Measurements from ENCODE around the gene ZDHHC18. TPM values are rescaled to one million over a fixed set of nuclear protein-coding genes. Genes with fewer than 3 reads are reported as not detected.
"Not testable (repeated sequence)": the region's sequence is repeated elsewhere in the genome, so short reads cannot be mapped to it uniquely, and the experiment has no call there.

The ZDHHC18 gene
- total and polyA plus RNA-seq, 5 donors = 11.8 to 14.4 (median 12.6) TPM

DNA sequence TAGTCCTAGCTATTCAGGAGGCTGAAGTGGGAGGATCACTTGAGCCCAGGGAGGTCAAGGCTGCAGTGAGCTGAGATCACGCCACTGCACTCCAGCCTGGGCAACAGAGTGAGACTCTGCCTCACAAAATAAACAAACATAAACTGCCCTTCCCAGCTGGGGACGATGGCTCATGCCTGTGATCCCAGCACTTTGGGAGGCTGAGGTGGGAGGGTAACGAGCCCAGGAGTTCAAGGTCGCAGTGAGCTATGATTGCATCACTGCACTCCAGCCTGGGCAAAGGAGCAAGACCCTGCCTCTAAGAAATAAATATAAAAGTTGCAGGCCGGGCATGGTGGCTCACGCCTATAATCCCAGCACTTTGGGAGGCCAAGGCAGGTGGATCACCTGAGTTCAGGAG lies 55.1 kb downstream of the ZDHHC18 start:
- DNase-seq; H3K9me3 ChIP-seq (ENCODE audit: control insufficient read depth, low read length); H3K27ac ChIP-seq (ENCODE audit: low read length); H3K4me3 ChIP-seq (ENCODE audit: low read length); H3K4me1 ChIP-seq (ENCODE audit: control insufficient read depth, insufficient read depth, low read length); intact Hi-C loops (cut with DNase I); H3K27me3 ChIP-seq (ENCODE audit: control insufficient read depth, insufficient read depth); ATAC-seq: not testable (repeated sequence)
- 90% methylated on average over 6 of the region's 6 CpGs for WGBS

DNA sequence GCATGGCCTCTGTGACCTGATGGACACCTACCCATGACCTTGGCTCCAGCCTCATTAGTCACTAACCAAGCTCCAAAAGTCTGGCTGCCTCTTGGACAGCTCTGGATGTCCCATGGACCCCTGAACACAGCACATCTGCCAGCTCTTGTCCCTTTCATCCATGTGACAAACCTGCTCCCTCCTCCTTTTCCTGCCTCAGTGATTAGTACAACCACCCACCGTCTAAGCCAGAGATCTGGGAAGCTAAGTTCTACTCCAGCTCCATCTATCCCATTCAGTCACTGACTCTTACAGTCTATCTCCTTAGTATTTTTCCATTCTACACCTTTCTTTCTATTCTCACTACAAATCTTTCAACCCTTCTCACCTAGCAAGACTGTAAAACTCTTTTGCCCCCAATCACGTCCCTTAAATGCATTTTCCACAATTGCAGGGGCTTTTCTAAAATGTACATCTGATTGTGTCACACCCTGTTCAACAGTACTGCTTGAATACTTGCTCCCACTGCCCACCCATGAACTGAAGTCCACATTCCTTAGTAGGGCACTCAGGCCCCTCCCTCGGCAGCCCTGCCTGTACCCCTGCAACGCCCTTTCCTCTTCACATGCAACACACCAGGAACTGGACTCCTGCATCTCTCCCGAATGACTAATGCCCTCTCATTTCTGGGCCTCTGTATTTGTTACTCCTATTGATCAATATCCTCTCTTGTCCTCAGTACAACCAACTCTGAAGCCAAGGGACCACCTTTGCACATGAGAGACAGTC lies 56.4 kb downstream of the ZDHHC18 start:
- H3K4me1 ChIP-seq (ENCODE audit: control insufficient read depth, insufficient read depth, low read length) = no peaks in the 10 kb centered on the region
- 87% methylated on average over 5 of the region's 5 CpGs for WGBS
- no peaks in the 10 kb centered on the region for H3K9me3 ChIP-seq (ENCODE audit: control insufficient read depth, low read length)
- ATAC-seq = no peak
- intact Hi-C loops (cut with DNase I) = no loop called here
- DNase-seq = no peak
- H3K27me3 ChIP-seq (ENCODE audit: control insufficient read depth, insufficient read depth) = no peaks in the 10 kb centered on the region
- no peak overlapping the region for H3K4me3 ChIP-seq (ENCODE audit: low read length)
- H3K27ac ChIP-seq (ENCODE audit: low read length) = no peak overlapping the region

- DNase-seq (no peak), ATAC-seq (no peak)
- WGBS = 81% methylated on average over 1 of the region's 1 CpG
- Histone ChIP-seq H3K9me3 (ENCODE audit: control insufficient read depth, low read length) (no peaks in the 10 kb centered on the region), H3K27me3 (ENCODE audit: control insufficient read depth, insufficient read depth) (no peaks in the 10 kb centered on the region), H3K27ac (ENCODE audit: low read length) (no peak overlapping the region), H3K4me3 (ENCODE audit: low read length) (no peak overlapping the region), H3K4me1 (ENCODE audit: control insufficient read depth, insufficient read depth, low read length) (no peaks in the 10 kb centered on the region)
- intact Hi-C loops (cut with DNase I) = no loop called here
These were observed 60.6 kb downstream of the ZDHHC18 start for GRCh38 chr1:26887125-26887524.

DNA sequence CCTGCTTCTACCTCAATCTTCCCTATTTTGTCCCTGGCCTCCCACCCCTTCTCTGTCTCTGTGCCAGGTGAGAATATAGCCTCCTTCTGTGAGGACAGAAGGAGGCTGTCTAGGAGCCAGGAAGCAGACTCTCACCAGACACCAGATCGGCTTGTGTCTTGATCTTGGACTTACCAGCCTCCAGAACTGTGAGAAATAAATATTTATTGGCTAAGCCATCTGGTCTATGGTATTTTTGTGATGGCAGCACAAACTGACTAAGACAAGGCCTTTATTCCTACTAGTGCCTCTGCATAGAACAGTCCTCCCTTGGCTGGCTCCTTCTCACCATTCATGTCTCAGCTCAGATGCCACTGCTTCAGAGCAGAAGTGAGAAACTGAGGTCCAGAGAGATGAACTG lies 61.7 kb downstream of the ZDHHC18 start:
- H3K4me3 ChIP-seq (ENCODE audit: low read length) = no peak overlapping the region
- no peak for ATAC-seq
- no peaks in the 10 kb centered on the region for H3K27me3 ChIP-seq (ENCODE audit: control insufficient read depth, insufficient read depth)
- no peak for DNase-seq
- H3K9me3 ChIP-seq (ENCODE audit: control insufficient read depth, low read length) = no peaks in the 10 kb centered on the region
- no peaks in the 10 kb centered on the region for H3K4me1 ChIP-seq (ENCODE audit: control insufficient read depth, insufficient read depth, low read length)
- intact Hi-C loops (cut with DNase I) = no loop called here
- no peak overlapping the region for H3K27ac ChIP-seq (ENCODE audit: low read length)
- WGBS = 94% methylated on average over 1 of the region's 1 CpG

DNA sequence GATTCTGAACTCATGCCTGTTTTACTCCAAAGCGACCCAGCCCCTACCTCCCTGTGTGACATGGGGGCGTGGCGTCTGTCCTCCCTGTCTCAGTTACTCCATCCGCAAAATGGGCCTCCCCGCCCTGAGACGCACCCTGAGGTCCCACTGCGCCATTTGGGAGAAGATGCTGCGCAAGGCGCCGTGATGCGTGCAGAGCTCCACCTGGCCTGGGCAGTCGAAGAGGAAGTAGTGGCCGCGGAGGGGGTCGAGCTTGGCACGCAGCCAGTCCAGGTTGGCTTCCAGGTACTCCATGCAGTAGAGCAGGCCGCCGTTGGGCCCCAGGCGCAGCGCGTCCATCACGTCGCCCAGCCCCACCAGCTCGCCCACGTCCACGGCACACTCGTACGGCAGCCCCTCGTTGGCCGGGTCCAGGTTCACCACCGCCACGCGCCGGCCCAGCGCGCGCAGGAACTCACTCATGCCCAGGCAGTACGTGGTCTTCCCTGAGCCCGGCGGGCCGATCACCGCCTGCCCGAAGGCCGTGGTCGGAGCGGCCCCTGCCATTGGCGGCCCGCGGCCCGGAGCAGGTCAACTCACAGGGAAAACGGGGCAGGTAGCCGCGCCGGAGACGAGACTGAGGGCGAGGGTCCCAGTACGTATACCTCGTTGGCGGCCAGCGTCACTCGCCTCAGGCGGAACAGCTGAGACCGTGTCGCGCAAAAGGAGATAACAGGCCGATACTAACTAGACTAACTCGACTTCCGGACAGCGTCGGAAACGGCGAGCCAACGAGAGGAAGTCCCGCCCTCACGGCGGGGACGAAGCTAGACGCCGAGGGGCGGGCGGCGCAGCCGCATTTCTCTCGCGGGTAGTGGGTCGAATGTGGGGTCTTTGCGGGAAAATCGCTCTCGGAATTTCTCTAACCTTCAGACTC lies 63.3 kb downstream of the ZDHHC18 start, which contains the start of gene GPN2:
Gene GPN2 (minus strand): TSS at position 733 of the 916 bp plus-strand sequence. CDS start 187 bp downstream, at position 546.
- no peaks in the 10 kb centered on the region for H3K9me3 ChIP-seq (ENCODE audit: control insufficient read depth, low read length)
- peak within 1 kb of the TSS; percentile 74 for H3K4me3 ChIP-seq (ENCODE audit: low read length)
- H3K4me1 ChIP-seq (ENCODE audit: control insufficient read depth, insufficient read depth, low read length) = no peaks in the 10 kb centered on the region
- H3K27ac ChIP-seq (ENCODE audit: low read length) = peak within 1 kb of the TSS; percentile 89
- ATAC-seq (peak; percentile 94), DNase-seq (peak; percentile 77 to 92 (median 92))
- WGBS = 1% methylated on average over 89 of the region's 89 CpGs
- H3K27me3 ChIP-seq (ENCODE audit: control insufficient read depth, insufficient read depth) = no peaks in the 10 kb centered on the region
- intact Hi-C loops (cut with DNase I) = no loop called here

DNA sequence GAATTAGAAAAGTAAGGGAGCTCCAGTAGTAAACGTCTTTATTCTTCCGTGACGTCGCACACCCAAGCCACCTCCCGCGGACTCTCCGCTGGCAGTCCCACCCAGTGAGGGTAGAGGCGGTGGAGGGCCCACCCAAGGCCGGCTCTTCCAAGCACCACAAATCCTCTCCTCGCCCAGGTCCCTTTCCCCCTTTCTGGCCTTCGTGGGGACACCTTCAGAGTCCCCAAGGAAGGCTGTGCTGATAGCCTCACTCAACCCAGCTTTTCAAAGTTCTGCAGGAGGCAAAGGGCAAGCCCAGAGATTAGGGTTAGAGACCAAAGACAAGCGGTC lies 63.9 kb downstream of the ZDHHC18 start:
- peak overlapping the region; percentile 87 for H3K27ac ChIP-seq (ENCODE audit: low read length)
- no peaks in the 10 kb centered on the region for H3K27me3 ChIP-seq (ENCODE audit: control insufficient read depth, insufficient read depth)
- intact Hi-C loops (cut with DNase I) = no loop called here
- peak overlapping the region; percentile 74 for H3K4me3 ChIP-seq (ENCODE audit: low read length)
- peak; percentile 51 to 70 for ATAC-seq
- H3K4me1 ChIP-seq (ENCODE audit: control insufficient read depth, insufficient read depth, low read length) = no peaks in the 10 kb centered on the region
- no peak for DNase-seq
- WGBS = 2% methylated on average over 12 of the region's 12 CpGs
- H3K9me3 ChIP-seq (ENCODE audit: control insufficient read depth, low read length) = no peaks in the 10 kb centered on the region

GRCh38 chr1:26894263-26894662 lies 67.8 kb downstream of the ZDHHC18 start:
- Histone ChIP-seq H3K27ac (ENCODE audit: low read length) (no peak overlapping the region), H3K4me1 (ENCODE audit: control insufficient read depth, insufficient read depth, low read length) (no peaks in the 10 kb centered on the region), H3K9me3 (ENCODE audit: control insufficient read depth, low read length) (no peaks in the 10 kb centered on the region), H3K4me3 (ENCODE audit: low read length) (no peak overlapping the region), H3K27me3 (ENCODE audit: control insufficient read depth, insufficient read depth) (no peaks in the 10 kb centered on the region)
- ATAC-seq = no peak
- WGBS = 95% methylated on average over 13 of the region's 13 CpGs
- no peak for DNase-seq
- intact Hi-C loops (cut with DNase I) = no loop called here

DNA sequence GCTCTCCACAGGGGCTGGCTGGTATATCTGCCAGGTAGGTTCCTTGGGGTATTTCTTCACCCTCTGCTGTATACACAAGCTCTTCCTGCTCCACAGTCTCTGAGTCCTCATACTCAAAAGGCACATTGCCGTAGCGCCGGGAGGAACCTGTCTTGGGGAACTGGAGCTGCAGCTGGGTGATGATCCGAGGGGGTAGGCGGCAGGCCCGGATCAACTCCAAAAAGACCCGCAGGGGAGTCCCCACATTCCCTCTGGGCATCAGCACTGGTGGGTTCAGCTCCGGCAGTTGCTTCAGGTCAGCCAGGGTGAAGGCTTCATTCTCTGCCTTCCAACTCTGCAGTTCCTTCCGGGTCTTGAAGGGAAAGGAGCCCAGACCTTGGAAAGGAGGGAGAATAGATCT lies 70.9 kb downstream of the ZDHHC18 start:
- intact Hi-C loops (cut with DNase I) = no loop called here
- H3K27ac ChIP-seq (ENCODE audit: low read length) = no peak overlapping the region
- H3K9me3 ChIP-seq (ENCODE audit: control insufficient read depth, low read length) = no peaks in the 10 kb centered on the region
- peaks cover 2% of the 10 kb centered on the region for H3K4me1 ChIP-seq (ENCODE audit: control insufficient read depth, insufficient read depth, low read length)
- DNase-seq = no peak
- H3K27me3 ChIP-seq (ENCODE audit: control insufficient read depth, insufficient read depth) = no peaks in the 10 kb centered on the region
- ATAC-seq = no peak
- H3K4me3 ChIP-seq (ENCODE audit: low read length) = no peak overlapping the region
- WGBS = 93% methylated on average over 9 of the region's 9 CpGs

GRCh38 chr1:26900001-26900814 lies 73.7 kb downstream of the ZDHHC18 start, which contains the start of gene GPATCH3:
TSS of gene GPATCH3 (minus strand) at chr1:26900467. CDS start at chr1:26900442, 25 bp downstream.
- WGBS = under 1% methylated on average over 50 of the region's 50 CpGs
- intact Hi-C loops (cut with DNase I) = no loop called here
- peak; percentile 94 to 98 (median 96) for DNase-seq
- Histone ChIP-seq H3K4me3 (ENCODE audit: low read length) (peak within 1 kb of the TSS; percentile 97), H3K27me3 (ENCODE audit: control insufficient read depth, insufficient read depth) (no peaks in the 10 kb centered on the region), H3K27ac (ENCODE audit: low read length) (peak within 1 kb of the TSS; percentile 87), H3K9me3 (ENCODE audit: control insufficient read depth, low read length) (no peaks in the 10 kb centered on the region), H3K4me1 (ENCODE audit: control insufficient read depth, insufficient read depth, low read length) (peaks cover 2% of the 10 kb centered on the region)
- peak; percentile 91 to 93 for ATAC-seq

- WGBS = 65% methylated on average over 18 of the region's 18 CpGs
- ATAC-seq (no peak), DNase-seq (no peak)
- peak overlapping the region; percentile 97 for H3K4me3 ChIP-seq (ENCODE audit: low read length)
- peak overlapping the region; percentile 87 for H3K27ac ChIP-seq (ENCODE audit: low read length)
- no peaks in the 10 kb centered on the region for H3K9me3 ChIP-seq (ENCODE audit: control insufficient read depth, low read length)
- H3K27me3 ChIP-seq (ENCODE audit: control insufficient read depth, insufficient read depth) = no peaks in the 10 kb centered on the region
- intact Hi-C loops (cut with DNase I) = no loop called here
- H3K4me1 ChIP-seq (ENCODE audit: control insufficient read depth, insufficient read depth, low read length) = peaks cover 2% of the 10 kb centered on the region
These were observed 74.5 kb downstream of the ZDHHC18 start for GRCh38 chr1:26900815-26901511.

Data from right cardiac atrium (tissue), 5 donors.